Prostate gland (tissue), 2 donors: Measurements from ENCODE around the gene C16orf78. TPM values are rescaled to one million over a fixed set of nuclear protein-coding genes. Genes with fewer than 3 reads are reported as not detected.

ENCODE experiments used
- DNase-seq: peaks from one replicate; pipeline ENCODE4 v3.0.0-alpha.2; 2019; ENCODE audit warnings: low spot score
- H3K27ac ChIP-seq, 2 donors: fragments of 200-600 bp; sonication (generic); 2 replicates each; pipeline ENCODE4 v1.5.1; 2017 to 2019
- H3K27me3 ChIP-seq: fragments of 200-600 bp; sonication (generic); replicated peaks from 2 replicates; pipeline ENCODE4 v1.5.1; 2019; ENCODE audit not compliant: insufficient read depth
- H3K36me3 ChIP-seq, 2 donors: fragments of 200-600 bp; sonication (generic); 1 replicate in 1 of 2; 2 replicates in 1 of 2; pipeline versions ENCODE4 v1.5.1 to v1.8.1; 2017 to 2019
- H3K4me1 ChIP-seq: fragments of 200-600 bp; sonication (generic); replicated peaks from 2 replicates; pipeline ENCODE4 v1.5.1; 2019
- H3K4me3 ChIP-seq, 2 donors: fragments of 200-600 bp; sonication (generic); 2 replicates each; pipeline ENCODE4 v1.5.1; 2017 to 2019
- H3K9me3 ChIP-seq: fragments of 200-600 bp; sonication (generic); 2 replicates; pipeline ENCODE4 v1.5.1; 2017
- POLR2A ChIP-seq: fragments of 450-650 bp; IDR thresholded peaks from one replicate; pipeline ENCODE4 v1.6.1; 2016; ENCODE audit warnings: antibody characterized with exemption, mild to moderate bottlenecking
- POLR2AphosphoS5 ChIP-seq: sonication (generic); formaldehyde crosslinking; IDR thresholded peaks from one replicate; pipeline ENCODE4 v1.6.1; 2017; ENCODE audit warnings: antibody characterized with exemption
- WGBS: methylation state at CpG from one replicate; pipeline ENCODE4 v1.1.5; 2018; 5-methylcytosine and 5-hydroxymethylcytosine counted together
- intact Hi-C: fragments of 100-400 bp; cut with DNase I; formaldehyde crosslinking; loops from one replicate; pipeline ENCODE4 v1.14.2; 2022
- total RNA-seq, 2 donors: library from RNA; depleted of rRNA; stranded (reverse); fragments of >200 nt; gene quantifications; one replicate each; pipeline ENCODE4 v1.1.0, GENCODE V29; 2016
- TF ChIP-seq, protein P1 (sequence below), 4 experiments: fragments of 200-600 bp in 2 of 4; fragments of 450-650 bp in 2 of 4; sonication (generic) in 2 of 4; IDR thresholded peaks; 1 replicate in 3 of 4; 2 replicates in 1 of 4; pipeline ENCODE4 v1.5.1; 2016 to 2019; ENCODE audit warnings: antibody characterized with exemption in 4 of 4, mild to moderate bottlenecking in 2 of 4, moderate library complexity in 2 of 4

C16orf78 gene
- total RNA-seq, 2 donors from 2014 or later = not detected

DNA sequence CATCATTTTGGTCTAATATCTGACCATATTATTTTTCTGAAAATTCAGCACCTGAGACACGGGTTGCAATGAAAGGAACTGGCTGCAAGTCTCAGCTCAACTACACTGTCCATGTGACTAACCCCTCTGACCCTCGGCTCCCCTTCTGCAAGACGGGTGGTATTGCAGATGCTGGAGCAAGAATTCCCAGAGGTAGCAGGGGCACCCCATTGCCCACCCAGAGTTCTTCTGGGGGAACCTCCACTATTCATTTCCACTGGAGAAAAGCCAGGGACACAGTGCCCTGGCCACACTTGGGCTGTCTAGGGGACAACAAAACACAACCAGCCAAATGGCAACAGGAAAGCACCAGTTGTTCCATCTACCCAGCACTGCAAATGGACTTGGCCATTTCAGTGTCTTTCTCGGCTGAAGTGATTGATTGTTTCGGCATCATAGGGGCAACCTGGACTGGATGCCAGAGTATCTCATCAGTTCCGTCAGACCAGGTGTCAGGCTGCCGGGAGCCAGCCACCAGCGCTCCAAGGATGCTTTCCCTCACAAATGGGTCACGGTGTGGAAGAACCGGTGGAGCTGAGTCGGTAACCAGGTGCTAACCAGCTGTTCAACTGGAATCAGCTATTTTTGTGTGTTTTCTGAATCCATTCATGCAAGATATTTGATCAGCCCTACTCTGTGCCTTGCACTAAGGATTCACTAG, 58.1 kb downstream of the C16orf78 start:
- Histone ChIP-seq H3K4me3 (no peak overlapping the region), H3K9me3 (no peaks in the 10 kb centered on the region), H3K4me1 (no peaks in the 10 kb centered on the region), H3K27ac (no peak overlapping the region), H3K27me3 (no peaks in the 10 kb centered on the region), H3K36me3 (no peaks in the 10 kb centered on the region)
- TF ChIP-seq, protein P1, sequence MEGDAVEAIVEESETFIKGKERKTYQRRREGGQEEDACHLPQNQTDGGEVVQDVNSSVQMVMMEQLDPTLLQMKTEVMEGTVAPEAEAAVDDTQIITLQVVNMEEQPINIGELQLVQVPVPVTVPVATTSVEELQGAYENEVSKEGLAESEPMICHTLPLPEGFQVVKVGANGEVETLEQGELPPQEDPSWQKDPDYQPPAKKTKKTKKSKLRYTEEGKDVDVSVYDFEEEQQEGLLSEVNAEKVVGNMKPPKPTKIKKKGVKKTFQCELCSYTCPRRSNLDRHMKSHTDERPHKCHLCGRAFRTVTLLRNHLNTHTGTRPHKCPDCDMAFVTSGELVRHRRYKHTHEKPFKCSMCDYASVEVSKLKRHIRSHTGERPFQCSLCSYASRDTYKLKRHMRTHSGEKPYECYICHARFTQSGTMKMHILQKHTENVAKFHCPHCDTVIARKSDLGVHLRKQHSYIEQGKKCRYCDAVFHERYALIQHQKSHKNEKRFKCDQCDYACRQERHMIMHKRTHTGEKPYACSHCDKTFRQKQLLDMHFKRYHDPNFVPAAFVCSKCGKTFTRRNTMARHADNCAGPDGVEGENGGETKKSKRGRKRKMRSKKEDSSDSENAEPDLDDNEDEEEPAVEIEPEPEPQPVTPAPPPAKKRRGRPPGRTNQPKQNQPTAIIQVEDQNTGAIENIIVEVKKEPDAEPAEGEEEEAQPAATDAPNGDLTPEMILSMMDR (IDR thresholded peaks at IDR 0.05) = no peak
- TF ChIP-seq POLR2A = no peak
- TF ChIP-seq POLR2AphosphoS5 = no peak
- intact Hi-C loops = no loop called here
- 82% methylated on average over 9 of the region's 11 CpGs for WGBS
- DNase-seq = no peak

DNA sequence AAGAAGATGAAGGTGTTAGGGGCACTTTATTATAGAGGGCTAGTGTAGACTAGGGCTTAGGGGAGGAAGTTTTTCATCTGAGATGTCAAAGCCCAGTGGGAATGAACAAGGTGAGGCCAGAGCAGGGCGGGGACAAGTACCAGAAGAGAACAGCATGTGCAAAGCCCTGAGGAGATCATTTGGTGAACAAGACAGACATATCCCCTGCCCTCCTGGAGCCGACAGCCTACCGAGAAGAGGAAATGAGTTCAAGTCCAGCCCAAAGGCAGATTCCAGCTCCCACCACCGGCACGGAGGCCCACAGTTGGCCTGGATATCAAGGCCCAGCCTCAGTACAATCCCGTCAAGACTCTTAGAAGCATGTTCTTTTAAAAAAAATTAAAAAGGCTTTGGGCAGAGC, 61.1 kb downstream of the C16orf78 start:
- H3K27ac ChIP-seq = no peak overlapping the region
- H3K36me3 ChIP-seq = no peaks in the 10 kb centered on the region
- H3K4me1 ChIP-seq = no peaks in the 10 kb centered on the region
- no peak for TF ChIP-seq POLR2A
- TF ChIP-seq, protein P1 (IDR thresholded peaks at IDR 0.05) = no peak
- no peak for TF ChIP-seq POLR2AphosphoS5
- no peaks in the 10 kb centered on the region for H3K27me3 ChIP-seq
- H3K4me3 ChIP-seq = no peak overlapping the region
- intact Hi-C loops = no loop called here
- WGBS = 97% methylated on average over 6 of the region's 6 CpGs
- DNase-seq = no peak
- H3K9me3 ChIP-seq = no peaks in the 10 kb centered on the region

DNA sequence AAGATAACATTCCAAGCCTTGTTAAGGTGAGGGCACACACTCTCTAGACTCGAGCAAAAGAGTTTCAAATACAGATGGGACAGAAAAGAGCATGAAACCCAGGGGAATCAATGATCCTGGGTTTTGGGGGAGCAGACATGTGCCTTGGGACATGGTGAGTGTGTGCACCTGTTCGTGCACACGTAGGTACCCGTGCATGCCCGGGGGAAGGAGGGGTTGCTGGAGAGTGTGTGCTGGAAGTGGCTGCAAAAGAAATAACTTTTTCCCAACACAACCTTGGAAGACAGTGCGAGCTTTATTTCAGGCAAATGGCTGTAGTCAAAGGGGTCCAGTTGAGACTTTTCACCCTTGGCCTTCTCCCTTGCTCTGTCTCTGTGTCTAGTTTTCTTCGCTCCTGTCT, 62.6 kb downstream of the C16orf78 start:
- Histone ChIP-seq H3K36me3 (no peaks in the 10 kb centered on the region), H3K9me3 (no peaks in the 10 kb centered on the region), H3K4me3 (no peak overlapping the region), H3K4me1 (no peaks in the 10 kb centered on the region), H3K27ac (no peak overlapping the region), H3K27me3 (no peaks in the 10 kb centered on the region)
- TF ChIP-seq POLR2AphosphoS5 (no peak), POLR2A (no peak)
- no peak for DNase-seq
- 68% methylated on average over 7 of the region's 7 CpGs for WGBS
- intact Hi-C loops = no loop called here

DNA sequence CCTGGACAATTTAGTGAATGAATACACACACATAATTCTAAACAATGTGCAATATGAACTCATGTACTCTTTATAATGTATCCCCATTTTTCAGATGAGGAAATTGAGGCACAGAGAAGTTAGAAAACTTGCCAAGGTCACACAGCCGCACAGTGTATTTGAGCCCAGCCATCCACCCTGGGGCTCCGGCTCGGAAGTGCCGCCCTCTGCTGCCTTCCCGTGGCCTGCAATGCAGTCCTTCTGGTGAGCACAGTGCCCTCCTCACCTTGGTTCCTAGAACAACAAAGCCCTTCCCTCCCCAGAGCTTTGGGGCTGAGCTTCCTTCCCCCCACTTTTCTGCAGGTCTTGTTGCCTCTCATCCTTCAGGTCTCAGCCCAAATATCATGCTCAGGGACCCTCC, 63.7 kb downstream of the C16orf78 start:
- Histone ChIP-seq H3K36me3 (no peaks in the 10 kb centered on the region), H3K9me3 (no peaks in the 10 kb centered on the region), H3K4me3 (no peak overlapping the region), H3K27me3 (no peaks in the 10 kb centered on the region), H3K4me1 (no peaks in the 10 kb centered on the region), H3K27ac (no peak overlapping the region)
- TF ChIP-seq POLR2A (no peak), POLR2AphosphoS5 (no peak)
- TF ChIP-seq, protein P1 (IDR thresholded peaks at IDR 0.05) = no peak
- no peak for DNase-seq
- intact Hi-C loops = no loop called here
- WGBS = 90% methylated on average over 5 of the region's 5 CpGs

DNA sequence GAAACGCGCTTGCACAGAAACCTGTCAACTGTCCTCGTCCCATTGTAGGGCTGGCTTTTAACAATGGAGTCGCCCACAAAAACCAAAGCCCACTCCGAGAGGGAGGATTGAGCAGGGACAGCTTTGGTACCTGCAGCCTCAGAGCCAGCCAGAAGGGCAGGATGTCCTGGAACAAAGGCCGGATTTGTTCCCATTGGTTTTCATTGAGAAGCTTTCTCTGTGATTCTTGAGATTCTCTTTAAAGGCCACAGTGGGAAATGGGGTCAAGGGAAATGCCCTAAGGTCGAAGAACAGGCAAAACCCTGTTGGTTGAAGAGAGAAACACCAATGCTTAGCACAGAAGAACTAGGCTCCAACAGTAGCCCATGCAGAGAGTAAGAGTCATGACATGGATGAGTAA, 65.4 kb downstream of the C16orf78 start:
- no peak for DNase-seq
- no peak overlapping the region for H3K27ac ChIP-seq
- no peaks in the 10 kb centered on the region for H3K36me3 ChIP-seq
- intact Hi-C loops = no loop called here
- TF ChIP-seq POLR2A (no peak), POLR2AphosphoS5 (no peak)
- TF ChIP-seq, protein P1 (IDR thresholded peaks at IDR 0.05) = no peak
- no peaks in the 10 kb centered on the region for H3K27me3 ChIP-seq
- H3K4me1 ChIP-seq = no peaks in the 10 kb centered on the region
- H3K9me3 ChIP-seq = no peaks in the 10 kb centered on the region
- H3K4me3 ChIP-seq = no peak overlapping the region
- WGBS = 92% methylated on average over 7 of the region's 7 CpGs
